HepG2 (cell line): ENCODE data around the gene NPIPA3. TPM values are rescaled to one million over a fixed set of nuclear protein-coding genes. Genes with fewer than 3 reads are reported as not detected.

ENCODE experiments used
- AGO1 ChIP-seq: fragments of 200-400 bp; formaldehyde crosslinking; IDR thresholded peaks from 2 replicates; pipeline ENCODE4 v1.6.1; 2017; ENCODE audit warnings: mild to moderate bottlenecking, low read depth, low read length, moderate library complexity; ENCODE audit not compliant: poor library complexity, severe bottlenecking
- AKAP8 ChIP-seq: sonication (generic); formaldehyde crosslinking; IDR thresholded peaks from 2 replicates; pipeline ENCODE4 v1.5.1; 2020; ENCODE audit warnings: mild to moderate bottlenecking, missing genetic modification reagents
- BORCS8-MEF2B ChIP-seq: sonication (generic); formaldehyde crosslinking; IDR thresholded peaks from 2 replicates; pipeline ENCODE4 v1.8.0; 2022; ENCODE audit warnings: mild to moderate bottlenecking, missing genetic modification reagents
- ERF ChIP-seq: IDR thresholded peaks from 2 replicates; pipeline ENCODE4 v1.6.1; 2018; ENCODE audit warnings: missing biosample characterization, missing genetic modification reagents
- MAFG ChIP-seq: sonication (generic); formaldehyde crosslinking; IDR thresholded peaks from 2 replicates; pipeline ENCODE4 v1.5.1; 2020; ENCODE audit warnings: mild to moderate bottlenecking, missing genetic modification reagents
- MAZ ChIP-seq, 2 experiments: sonication (generic) in 1 of 2; formaldehyde crosslinking in 1 of 2; IDR thresholded peaks; 2 replicates each; pipeline versions ENCODE4 v1.5.0 to v1.6.1; 2012 to 2020; ENCODE audit warnings: low read depth in 2 of 2, mild to moderate bottlenecking in 2 of 2, borderline replicate concordance in 1 of 2, improper control_type of control experiment in 1 of 2, low read length in 1 of 2, missing genetic modification reagents in 1 of 2, moderate library complexity in 1 of 2
- POLR2G ChIP-seq: fragments of 200-400 bp; formaldehyde crosslinking; IDR thresholded peaks from 2 replicates; pipeline ENCODE4 v1.6.1; 2018; ENCODE audit warnings: mild to moderate bottlenecking, low read depth, low read length, moderate library complexity
- RBM22 ChIP-seq: fragments of 200-400 bp; formaldehyde crosslinking; optimal IDR thresholded peaks from 2 replicates; pipeline ENCODE3; 2017; ENCODE audit warnings: mild to moderate bottlenecking, low read length, moderate library complexity
- SIN3B ChIP-seq: fragments of 150-350 bp; IDR thresholded peaks from 2 replicates; pipeline ENCODE4 v1.6.1; 2014; ENCODE audit warnings: low read length
- THAP8 ChIP-seq: sonication (generic); formaldehyde crosslinking; IDR thresholded peaks from 2 replicates; pipeline ENCODE4 v1.5.1; 2020; ENCODE audit warnings: missing genetic modification reagents, mild to moderate bottlenecking, borderline replicate concordance
- TMF1 ChIP-seq: sonication (generic); formaldehyde crosslinking; IDR thresholded peaks from 2 replicates; pipeline ENCODE4 v1.8.1; 2022; ENCODE audit warnings: low read depth, missing genetic modification reagents
- ZBTB39 ChIP-seq: sonication (generic); formaldehyde crosslinking; IDR thresholded peaks from 2 replicates; pipeline ENCODE4 v1.5.0; 2020; ENCODE audit warnings: missing genetic modification reagents
- ZNF235 ChIP-seq: sonication (generic); formaldehyde crosslinking; IDR thresholded peaks from 2 replicates; pipeline ENCODE4 v1.8.1; 2023; ENCODE audit warnings: mild to moderate bottlenecking, missing genetic modification reagents, borderline replicate concordance
- ZNF3 ChIP-seq: IDR thresholded peaks from 2 replicates; pipeline ENCODE4 v1.7.0; 2017; ENCODE audit warnings: inconsistent platforms
- ZNF569 ChIP-seq: sonication (generic); formaldehyde crosslinking; IDR thresholded peaks from 2 replicates; pipeline ENCODE4 v1.5.0; 2020; ENCODE audit warnings: mild to moderate bottlenecking, missing genetic modification reagents, moderate library complexity, borderline replicate concordance
- ZNF710 ChIP-seq: sonication (generic); formaldehyde crosslinking; IDR thresholded peaks from 2 replicates; pipeline ENCODE4 v1.5.0; 2020; ENCODE audit warnings: mild to moderate bottlenecking, missing genetic modification reagents, borderline replicate concordance
- ZNF839 ChIP-seq: sonication (generic); formaldehyde crosslinking; IDR thresholded peaks from 2 replicates; pipeline ENCODE4 v1.4.0; 2020; ENCODE audit warnings: missing genetic modification reagents, mild to moderate bottlenecking, borderline replicate concordance
- ZNF850 ChIP-seq: sonication (generic); formaldehyde crosslinking; conservative IDR thresholded peaks from 2 replicates; pipeline ENCODE4 v1.9.0; 2021; ENCODE audit warnings: mild to moderate bottlenecking, missing genetic modification reagents
- ZNF891 ChIP-seq: sonication (generic); formaldehyde crosslinking; IDR thresholded peaks from 2 replicates; pipeline ENCODE4 v1.5.0; 2020; ENCODE audit warnings: mild to moderate bottlenecking, missing genetic modification reagents
- polyA plus RNA-seq, 8 experiments: library from polyadenylated mRNA; depleted of rRNA in 3 of 8; stranded (reverse) in 7 of 8; unstranded in 1 of 8; fragments of >200 nt; fragmentation: Illumina TruSeq in 4 of 8; extraction: Trizol in 4 of 8; gene quantifications; 2 replicates each; pipeline versions ENCODE4 v1.2.1 to v1.2.3, GENCODE V29; 2011 to 2016; ENCODE audit warnings: low read depth in 4 of 8, missing spikeins in 1 of 8, mixed read lengths in 1 of 8; ENCODE audit not compliant: insufficient read depth in 1 of 8
- total RNA-seq, 5 experiments: library from RNA; depleted of rRNA; stranded (reverse); fragments of >200 nt; fragmentation: Illumina TruSeq; extraction: Trizol; gene quantifications; 2 replicates each; pipeline ENCODE4 v1.2.3, GENCODE V29; 2016; ENCODE audit warnings: low read depth in 1 of 5

Gene NPIPA3
- total and polyA plus RNA-seq, 2 of the 13 experiments (the other 11 are each of a cell fraction or from before 2014, with no cell fraction given), result 0.71 to 1.3 TPM

GRCh38 chr16:14669776-14670175 lies 33.4 kb upstream of the NPIPA3 start (continued):
- TF ChIP-seq ZNF710 (CRISPR knock-in tag) (no peak), MAFG (CRISPR knock-in tag) (no peak), AGO1 (no peak), ZNF235 (no peak), ZBTB39 (0 out of 2 replicates have a peak, but pooled peaks have one; percentile 4), AKAP8 (CRISPR knock-in tag) (no peak), SIN3B (no peak), BORCS8-MEF2B (CRISPR knock-in tag) (no peak), RBM22 (peak; percentile 70), ZNF850 (CRISPR knock-in tag) (no peak), ZNF569 (CRISPR knock-in tag) (no peak), ZNF839 (CRISPR knock-in tag) (no peak), ZNF3 (CRISPR knock-in tag) (no peak), MAZ (IDR thresholded peaks at IDR 0.05; ENCODE audit: borderline replicate concordance, low read depth, low read length) (no peak), MAZ (CRISPR knock-in tag; IDR thresholded peaks at IDR 0.05; ENCODE audit: low read depth) (no peak), TMF1 (CRISPR knock-in tag) (no peak), POLR2G (0 out of 2 replicates have a peak, but pooled peaks have one; percentile 55), ERF (CRISPR knock-in tag) (no peak), THAP8 (CRISPR knock-in tag) (no peak), ZNF891 (CRISPR knock-in tag) (0 out of 2 replicates have a peak, but pooled peaks have one; percentile 16)
